ENCODE data around the gene KBTBD8.

Gene KBTBD8

GRCh38 chr3:67059443-67059842 lies 61.3 kb downstream of the KBTBD8 start:
- Histone ChIP-seq H3K27ac (ENCODE audit: low read length) (no peak overlapping the region), H3K79me2 (ENCODE audit: low read length) (no peaks in the 10 kb centered on the region), H4K20me1 (ENCODE audit: insufficient read depth, low read length) (no peaks in the 10 kb centered on the region), H3K9ac (ENCODE audit: low read length) (no peak overlapping the region), H3K36me3 (replicated peaks; ENCODE audit: insufficient read depth, low read length) (no peaks in the 10 kb centered on the region), H3K4me3 (ENCODE audit: low read length) (no peak overlapping the region), H3K9me3 (replicated peaks; ENCODE audit: insufficient read depth, low read length) (no peaks in the 10 kb centered on the region), H3F3A (ENCODE audit: insufficient read depth, low read length) (no peaks in the 10 kb centered on the region), H3K9me2 (replicated peaks; ENCODE audit: insufficient read depth, low read length) (no peaks in the 10 kb centered on the region), H3K4me2 (ENCODE audit: low read depth, low read length) (no peak overlapping the region), H2AFZ (ENCODE audit: low read length) (no peak overlapping the region), H3K27me3 (replicated peaks; ENCODE audit: insufficient read depth, low read length) (no peaks in the 10 kb centered on the region), H3K4me1 (ENCODE audit: low read length) (0 out of 2 replicates have a peak, but pooled peaks cover 6% of the 10 kb centered on the region)
- no peak for DNase-seq
- no peak for TF ChIP-seq CTCF (IDR thresholded peaks at IDR 0.05; ENCODE audit: low read length)
- no peak for TF ChIP-seq EZH2phosphoT487 (IDR thresholded peaks at IDR 0.05; ENCODE audit: low read length)
- no peak for TF ChIP-seq EZH2 (optimal IDR thresholded peaks at IDR 0.05; ENCODE audit: low read depth, low read length)
